K562 (cell line): ENCODE measurements around the gene SPTBN5.

ENCODE experiments used
- HDAC6 ChIP-seq: IDR thresholded peaks from 2 replicates; pipeline ENCODE4 v1.6.1; 2012; ENCODE audit warnings: low read depth, mild to moderate bottlenecking, control low read depth, inconsistent platforms, low read length, moderate library complexity
- MAZ ChIP-seq, 2 experiments: fragments of 450-650 bp in 1 of 2; sonication (generic) in 1 of 2; formaldehyde crosslinking; IDR thresholded peaks in 1 of 2; conservative IDR thresholded peaks in 1 of 2; 2 replicates each; pipeline versions ENCODE4 v1.4.0 to v1.5.0; 2020; ENCODE audit warnings: mild to moderate bottlenecking in 1 of 2, missing genetic modification reagents in 1 of 2
- TBP ChIP-seq: optimal IDR thresholded peaks from 2 replicates; pipeline ENCODE3; 2011; ENCODE audit warnings: low read depth, low read length, improper control_type of control experiment
- TF ChIP-seq, protein P1 (sequence below), 3 experiments: IDR thresholded peaks in 2 of 3; conservative IDR thresholded peaks in 1 of 3; 2 replicates each; pipeline ENCODE4 v1.5.1; 2011 to 2012; ENCODE audit warnings: low read length in 3 of 3, mild to moderate bottlenecking in 3 of 3, control low read depth in 2 of 3, improper control_type of control experiment in 1 of 3, inconsistent platforms in 1 of 3, low read depth in 1 of 3, mixed read lengths in 1 of 3, moderate library complexity in 1 of 3; ENCODE audit not compliant: insufficient read depth in 2 of 3
- TF ChIP-seq, protein P2 (sequence below): sonication (generic); formaldehyde crosslinking; IDR thresholded peaks from 2 replicates; pipeline ENCODE4 v1.5.0; 2020; ENCODE audit warnings: missing genetic modification reagents

DNA sequence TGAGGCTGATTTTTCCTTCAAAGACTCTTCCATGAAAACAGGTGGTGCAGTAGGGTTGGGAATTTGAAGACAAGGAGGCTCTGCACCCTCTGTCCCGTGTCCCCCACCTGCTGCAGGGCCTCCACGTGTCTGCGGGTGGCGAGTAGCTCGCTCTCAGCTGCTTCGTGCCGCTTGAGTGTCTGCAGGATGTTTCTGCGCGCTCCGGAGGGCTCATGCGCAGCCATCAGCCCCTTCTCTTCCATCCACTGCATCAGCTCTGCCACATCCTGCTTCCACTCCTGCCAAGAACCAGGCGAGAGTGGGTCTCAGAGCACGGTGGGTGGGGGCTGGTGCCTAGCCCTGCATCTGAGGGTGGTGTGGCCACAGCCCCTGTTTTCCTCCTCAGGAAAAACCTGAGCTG, 17.8 kb downstream of the SPTBN5 start:
- TF ChIP-seq, protein P1, sequence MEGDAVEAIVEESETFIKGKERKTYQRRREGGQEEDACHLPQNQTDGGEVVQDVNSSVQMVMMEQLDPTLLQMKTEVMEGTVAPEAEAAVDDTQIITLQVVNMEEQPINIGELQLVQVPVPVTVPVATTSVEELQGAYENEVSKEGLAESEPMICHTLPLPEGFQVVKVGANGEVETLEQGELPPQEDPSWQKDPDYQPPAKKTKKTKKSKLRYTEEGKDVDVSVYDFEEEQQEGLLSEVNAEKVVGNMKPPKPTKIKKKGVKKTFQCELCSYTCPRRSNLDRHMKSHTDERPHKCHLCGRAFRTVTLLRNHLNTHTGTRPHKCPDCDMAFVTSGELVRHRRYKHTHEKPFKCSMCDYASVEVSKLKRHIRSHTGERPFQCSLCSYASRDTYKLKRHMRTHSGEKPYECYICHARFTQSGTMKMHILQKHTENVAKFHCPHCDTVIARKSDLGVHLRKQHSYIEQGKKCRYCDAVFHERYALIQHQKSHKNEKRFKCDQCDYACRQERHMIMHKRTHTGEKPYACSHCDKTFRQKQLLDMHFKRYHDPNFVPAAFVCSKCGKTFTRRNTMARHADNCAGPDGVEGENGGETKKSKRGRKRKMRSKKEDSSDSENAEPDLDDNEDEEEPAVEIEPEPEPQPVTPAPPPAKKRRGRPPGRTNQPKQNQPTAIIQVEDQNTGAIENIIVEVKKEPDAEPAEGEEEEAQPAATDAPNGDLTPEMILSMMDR (IDR thresholded peaks at IDR 0.05 in 2 of 3, conservative IDR thresholded peaks at IDR 0.05 in 1 of 3; ENCODE audit: insufficient read depth in 2 of 3, low read depth in 1 of 3, low read length in 3 of 3): no peak
- TF ChIP-seq TBP: no peak
- TF ChIP-seq, protein P2, sequence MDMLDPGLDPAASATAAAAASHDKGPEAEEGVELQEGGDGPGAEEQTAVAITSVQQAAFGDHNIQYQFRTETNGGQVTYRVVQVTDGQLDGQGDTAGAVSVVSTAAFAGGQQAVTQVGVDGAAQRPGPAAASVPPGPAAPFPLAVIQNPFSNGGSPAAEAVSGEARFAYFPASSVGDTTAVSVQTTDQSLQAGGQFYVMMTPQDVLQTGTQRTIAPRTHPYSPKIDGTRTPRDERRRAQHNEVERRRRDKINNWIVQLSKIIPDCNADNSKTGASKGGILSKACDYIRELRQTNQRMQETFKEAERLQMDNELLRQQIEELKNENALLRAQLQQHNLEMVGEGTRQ (CRISPR knock-in tag): no peak
- no peak for TF ChIP-seq MAZ (CRISPR knock-in tag; conservative IDR thresholded peaks at IDR 0.05 in 1 of 2, IDR thresholded peaks at IDR 0.05 in 1 of 2)
- TF ChIP-seq HDAC6: no peak
